B cell (primary cell): ENCODE measurements around the gene RIPOR1. TPM values are rescaled to one million over a fixed set of nuclear protein-coding genes. Genes with fewer than 3 reads are reported as not detected.

Experiments
- ATAC-seq: fragments of 200-7000 bp; cut with Tn5 transposase; one replicate; pipeline ENCODE4 v1.10.0; 2021; ENCODE audit warnings: low read depth, mild to moderate bottlenecking, moderate number of reproducible peaks, moderate library complexity
- CTCF ChIA-PET: fragments of 350-600 bp; sonication (Branson Sonifier 250); formaldehyde crosslinking; loops from one replicate; lab custom pipeline; 2021; ENCODE audit warnings: antibody characterized with exemption, inconsistent platforms; lab: Charles Lee
- POLR2A ChIA-PET: fragments of 350-600 bp; sonication (Branson Sonifier 250); formaldehyde crosslinking; loops from one replicate; lab custom pipeline; 2021; ENCODE audit warnings: antibody characterized with exemption; lab: Charles Lee
- DNase-seq: peaks from one replicate; pipeline ENCODE4 v3.0.0; 2013
- H2AFZ ChIP-seq: 2 replicates; pipeline ENCODE4 v1.6.1; 2012; ENCODE audit warnings: mild to moderate bottlenecking, low read depth, low read length; ENCODE audit not compliant: insufficient read depth, poor library complexity, severe bottlenecking
- H3K27ac ChIP-seq, 2 donors: 1 replicate in 1 of 2; 2 replicates in 1 of 2; pipeline ENCODE4 v1.5.1; 2012 to 2013; ENCODE audit warnings: low read length in 2 of 2, mild to moderate bottlenecking in 2 of 2, moderate library complexity in 1 of 2
- H3K27me3 ChIP-seq, 4 experiments: fragments of 200-600 bp in 1 of 4; sonication (generic) in 1 of 4; replicated peaks in 1 of 4; 1 replicate in 2 of 4; 2 replicates in 2 of 4; pipeline versions ENCODE4 v1.6.1 to v1.7.0; 2013 to 2016; ENCODE audit warnings: low read length in 3 of 4, mild to moderate bottlenecking in 2 of 4, mixed read lengths in 1 of 4, moderate library complexity in 1 of 4; ENCODE audit not compliant: insufficient read depth in 4 of 4, control insufficient read depth in 3 of 4; ENCODE audit errors: control extremely low read depth in 1 of 4
- H3K36me3 ChIP-seq, 2 experiments: replicated peaks in 1 of 2; 1 replicate in 1 of 2; 2 replicates in 1 of 2; pipeline versions ENCODE4 v1.6.1 to v1.7.1; 2013; ENCODE audit warnings: low read length in 1 of 2; ENCODE audit not compliant: insufficient read depth in 2 of 2, control insufficient read depth in 1 of 2; ENCODE audit errors: control extremely low read depth in 1 of 2, extremely low read depth in 1 of 2
- H3K4me1 ChIP-seq, 2 donors: fragments of 200-600 bp in 1 of 2; sonication (generic) in 1 of 2; 1 replicate in 1 of 2; 2 replicates in 1 of 2; pipeline versions ENCODE4 v1.5.1 to v1.6.1; 2013 to 2017; ENCODE audit warnings: low read length in 2 of 2; ENCODE audit not compliant: control insufficient read depth in 2 of 2, insufficient read depth in 2 of 2
- H3K4me2 ChIP-seq: replicated peaks from 2 replicates; pipeline ENCODE3; 2012; ENCODE audit warnings: mild to moderate bottlenecking, low read depth, low read length; ENCODE audit not compliant: poor library complexity, severe bottlenecking
- H3K4me3 ChIP-seq, 5 experiments: fragments of 200-600 bp in 1 of 5; sonication (generic) in 1 of 5; 1 replicate in 3 of 5; 2 replicates in 2 of 5; pipeline versions ENCODE4 v1.5.1 to v1.7.0; 2011 to 2016; ENCODE audit warnings: low read length in 4 of 5, mild to moderate bottlenecking in 4 of 5, low read depth in 2 of 5, control low read depth in 1 of 5, moderate library complexity in 1 of 5; ENCODE audit not compliant: insufficient read depth in 1 of 5; ENCODE audit errors: control extremely low read depth in 1 of 5, extremely low read depth in 1 of 5
- H3K79me2 ChIP-seq: fragments of 200-600 bp; sonication (generic); one replicate; pipeline ENCODE4 v1.6.0; 2016; ENCODE audit warnings: low read length; ENCODE audit not compliant: control insufficient read depth, insufficient read depth
- H3K9ac ChIP-seq: fragments of 200-600 bp; sonication (generic); 2 replicates; pipeline ENCODE4 v1.6.1; 2017; ENCODE audit warnings: mild to moderate bottlenecking, low read length, moderate library complexity
- H3K9me3 ChIP-seq, 3 donors: one replicate each; pipeline versions ENCODE4 v1.6.1 to v1.7.1; 2013; ENCODE audit warnings: low read length in 2 of 3; ENCODE audit not compliant: control insufficient read depth in 2 of 3, insufficient read depth in 1 of 3; ENCODE audit errors: control extremely low read depth in 1 of 3
- H4K20me1 ChIP-seq: 2 replicates; pipeline ENCODE4 v1.6.0; 2012; ENCODE audit warnings: mild to moderate bottlenecking, low read length; ENCODE audit not compliant: insufficient read depth, control insufficient read depth, poor library complexity, severe bottlenecking
- H3K27ac Mint-ChIP-seq: one replicate; pipeline ENCODE4 v1.8.0; 2021; ENCODE audit warnings: mixed read lengths
- H3K27me3 Mint-ChIP-seq: one replicate; pipeline ENCODE4 v1.8.0; 2021; ENCODE audit warnings: mixed read lengths
- H3K4me1 Mint-ChIP-seq: one replicate; pipeline ENCODE4 v1.8.0; 2021; ENCODE audit warnings: mixed read lengths
- H3K4me3 Mint-ChIP-seq: one replicate; pipeline ENCODE4 v1.8.0; 2021; ENCODE audit warnings: mixed read lengths
- H3K9me3 Mint-ChIP-seq: one replicate; pipeline ENCODE4 v1.8.0; 2022; ENCODE audit warnings: mixed read lengths; ENCODE audit not compliant: insufficient read depth
- CTCF ChIP-seq: fragments of 200-600 bp; IDR thresholded peaks from one replicate; pipeline ENCODE4 v1.8.0; 2022; ENCODE audit warnings: antibody characterized with exemption, mild to moderate bottlenecking
- EZH2 ChIP-seq: IDR thresholded peaks from 2 replicates; pipeline ENCODE4 v1.6.1; 2012; ENCODE audit warnings: borderline replicate concordance, low read depth, mild to moderate bottlenecking, moderate library complexity, low read length; ENCODE audit not compliant: insufficient read depth, poor library complexity, severe bottlenecking
- WGBS: methylation state at CpG from one replicate; pipeline ENCODE4 v1.1.5; 2013; ENCODE audit warnings: missing lambda C conversion rate; ENCODE audit not compliant: insufficient coverage; 5-methylcytosine and 5-hydroxymethylcytosine counted together
- intact Hi-C: fragments of 100-400 bp; cut with micrococcal nuclease; formaldehyde crosslinking; loops from one replicate; pipeline ENCODE4 v1.10.0; 2022
- polyA plus RNA-seq: library from polyadenylated mRNA; depleted of rRNA; stranded (reverse); fragments of >200 nt; gene quantifications from 2 replicates; pipeline ENCODE4 v1.2.3, GENCODE V29; 2012
- total RNA-seq, 2 donors: library from RNA; stranded (reverse); fragments of 120-200 nt in 1 of 2; gene quantifications; 1 replicate in 1 of 2; 2 replicates in 1 of 2; pipeline versions ENCODE4 v1.2.3 to v1.2.4, GENCODE V29; 2013 to 2022

RIPOR1 gene
- total and polyA plus RNA-seq, 2 donors (not counting 1 experiment from before 2014, with no cell fraction given), result 124 to 363 TPM

- TF ChIP-seq EZH2 (no peak), CTCF (no peak)
- WGBS, result 10% methylated on average over 15 of the region's 16 CpGs
- Histone ChIP-seq H3K4me2 (peak overlapping the region; percentile 96), H3K9ac (peak overlapping the region; percentile 89), H4K20me1 (peaks cover 17% of the 10 kb centered on the region), H3K4me1 (peaks cover 33 to 67% of the 10 kb centered on the region in 2 donors), H3K36me3 (peaks cover 0 to 10% of the 10 kb centered on the region in 2 experiments), H3K9me3 (no peaks in the 10 kb centered on the region), H3K27ac (peak overlapping the region; percentile 96 to 100), H3K79me2 (peaks cover 70% of the 10 kb centered on the region), H3K4me3 (peak overlapping the region; percentile 65 to 92 (median 84)), H3K27me3 (no peaks in the 10 kb centered on the region), H2AFZ (peak overlapping the region; percentile 45)
- ATAC-seq (peak; percentile 5), DNase-seq (no peak)
- Mint-ChIP-seq H3K4me1 (peaks cover 63% of the 10 kb centered on the region), H3K4me3 (peak overlapping the region; percentile 95), H3K27ac (peak overlapping the region; percentile 98), H3K27me3 (no peaks in the 10 kb centered on the region), H3K9me3 (no peaks in the 10 kb centered on the region)
- CTCF ChIA-PET, result interaction anchor here (1.0 to 12.8 kb wide), 9 partner anchors 9 to 115 kb away, joined by 3 to 178 read pairs (median 12); partner anchors contain the start of genes ATP6V0D1, CARMIL2 and CTCF
- POLR2A ChIA-PET, result interaction anchor here (1.0 to 10.2 kb wide), 13 partner anchors 9 to 406 kb away, joined by 3 to 83 read pairs (median 13); partner anchors contain the start of genes ACD, ATP6V0D1, CARMIL2 and CTCF
- intact Hi-C loops, result loop anchor here (1.0 to 10.0 kb wide), 8 partner anchors 8 to 275 kb away; partner anchors contain the start of genes ACD, ATP6V0D1, CTCF and PARD6A
Measured at GRCh38 chr16:67529582-67530012, 968 bp downstream of the RIPOR1 start.
